PC-3 (cell line): ENCODE results near the gene KSR1. TPM values are rescaled to one million over a fixed set of nuclear protein-coding genes. Genes with fewer than 3 reads are reported as not detected.

Experiments
- ATAC-seq: fragments of 200-7000 bp; cut with Tn5 transposase; 2 replicates; pipeline ENCODE4 v1.9.1; 2020; ENCODE audit warnings: mild to moderate bottlenecking, moderate library complexity
- BruUV-seq: library from RNA; stranded (reverse); fragments of 400-500 nt; replicated peaks from 2 replicates; lab custom pipeline; 2021; lab: Mats Ljungman, UMichigan
- CTCF ChIA-PET: fragments of 300-600 bp; sonication (Branson Sonifier 250); formaldehyde crosslinking; loops from one replicate; lab custom pipeline; 2022; ENCODE audit warnings: antibody characterized with exemption; lab: Charles Lee
- POLR2A ChIA-PET: fragments of 300-600 bp; sonication (Branson Sonifier 250); formaldehyde crosslinking; loops from one replicate; lab custom pipeline; 2022; ENCODE audit warnings: antibody characterized with exemption; ENCODE audit not compliant: unreplicated experiment; lab: Charles Lee
- DNase-seq: peaks from one replicate; pipeline ENCODE4 v3.0.0-alpha.2; 2015
- H2AFZ ChIP-seq: fragments of 300-600 bp; sonication (generic); 2 replicates; pipeline ENCODE4 v1.6.0; 2016; ENCODE audit warnings: antibody characterized with exemption, low read length
- H3F3A ChIP-seq: fragments of 300-600 bp; sonication (generic); one replicate; pipeline ENCODE4 v1.6.0; 2017; ENCODE audit warnings: antibody characterized with exemption, low read length, control low read depth, mild to moderate bottlenecking; ENCODE audit not compliant: unreplicated experiment
- H3K27ac ChIP-seq: fragments of 300-600 bp; sonication (generic); 2 replicates; pipeline ENCODE4 v1.5.1; 2016; ENCODE audit warnings: mild to moderate bottlenecking, low read length
- H3K27me3 ChIP-seq: fragments of 300-600 bp; sonication (generic); 2 replicates; pipeline ENCODE4 v1.6.1; 2016; ENCODE audit warnings: low read length, mixed read lengths
- H3K36me3 ChIP-seq: fragments of 300-600 bp; sonication (generic); 2 replicates; pipeline ENCODE4 v1.6.1; 2016; ENCODE audit warnings: low read depth, mixed run types, low read length, mixed read lengths
- H3K4me1 ChIP-seq: fragments of 300-600 bp; sonication (generic); 2 replicates; pipeline ENCODE4 v1.5.1; 2016; ENCODE audit warnings: low read length; ENCODE audit not compliant: insufficient read depth
- H3K4me2 ChIP-seq: fragments of 300-600 bp; sonication (generic); 2 replicates; pipeline ENCODE4 v1.6.0; 2016; ENCODE audit warnings: low read length
- H3K4me3 ChIP-seq: fragments of 300-600 bp; sonication (generic); 2 replicates; pipeline ENCODE4 v1.5.1; 2016; ENCODE audit warnings: mild to moderate bottlenecking, low read length, mixed read lengths
- H3K79me2 ChIP-seq: fragments of 300-600 bp; sonication (generic); 2 replicates; pipeline ENCODE4 v1.6.1; 2017; ENCODE audit warnings: low read length, mixed read lengths
- H3K9ac ChIP-seq: fragments of 300-600 bp; sonication (generic); 2 replicates; pipeline ENCODE4 v1.6.0; 2016; ENCODE audit warnings: mild to moderate bottlenecking, low read length
- H3K9me2 ChIP-seq: fragments of 300-600 bp; sonication (generic); replicated peaks from 2 replicates; pipeline ENCODE4 v1.6.1; 2016; ENCODE audit warnings: mixed run types, low read length, mixed read lengths
- H3K9me3 ChIP-seq: fragments of 300-600 bp; sonication (generic); 2 replicates; pipeline ENCODE4 v1.6.1; 2016; ENCODE audit warnings: low read length, mixed read lengths
- H4K20me1 ChIP-seq: fragments of 300-600 bp; sonication (generic); 2 replicates; pipeline ENCODE4 v1.6.1; 2016; ENCODE audit warnings: low read length, mixed read lengths
- CTCF ChIP-seq: fragments of 300-600 bp; sonication (generic); conservative IDR thresholded peaks from 2 replicates; pipeline ENCODE4 v1.5.1; 2017; ENCODE audit warnings: antibody characterized with exemption, low read depth, mild to moderate bottlenecking, low read length
- EZH2 ChIP-seq: fragments of 300-600 bp; sonication (generic); IDR thresholded peaks from one replicate; pipeline ENCODE4 v1.6.1; 2017; ENCODE audit warnings: antibody characterized with exemption, mild to moderate bottlenecking, low read length; ENCODE audit not compliant: unreplicated experiment
- EZH2phosphoT487 ChIP-seq: fragments of 300-600 bp; sonication (generic); IDR thresholded peaks from 2 replicates; pipeline ENCODE4 v1.6.1; 2018; ENCODE audit warnings: mild to moderate bottlenecking, antibody characterized with exemption, low read length, borderline replicate concordance
- intact Hi-C: fragments of 100-400 bp; cut with micrococcal nuclease; formaldehyde crosslinking; loops from 2 replicates; pipeline ENCODE4 v1.9.0; 2023
- total RNA-seq: library from RNA; depleted of rRNA; stranded (reverse); fragments of >200 nt; gene quantifications from 2 replicates; pipeline ENCODE4 v1.2.3, GENCODE V29; 2014

KSR1 gene
- total RNA-seq, 1 experiment from 2014 or later = 1.0 TPM

GRCh38 chr17:27607521-27608091, 151.4 kb downstream of the KSR1 start:
- TF ChIP-seq CTCF (no peak), EZH2 (no peak), EZH2phosphoT487 (no peak)
- H3K79me2 ChIP-seq = no peaks in the 10 kb centered on the region
- H3K9me2 ChIP-seq = no peaks in the 10 kb centered on the region
- H3K4me1 ChIP-seq = peaks cover 23% of the 10 kb centered on the region
- no TSS peak for BruUV-seq
- H3K4me3 ChIP-seq = no peak overlapping the region
- no peak overlapping the region for H3K27ac ChIP-seq
- no peaks in the 10 kb centered on the region for H3K27me3 ChIP-seq
- H3K36me3 ChIP-seq = no peaks in the 10 kb centered on the region
- intact Hi-C loops = no loop called here
- ATAC-seq (no peak), DNase-seq (no peak)
- CTCF ChIA-PET = no interaction called here
- H3K9ac ChIP-seq = no peak overlapping the region
- POLR2A ChIA-PET = no interaction called here
- no peaks in the 10 kb centered on the region for H3F3A ChIP-seq
- H3K4me2 ChIP-seq = no peak overlapping the region
- no peaks in the 10 kb centered on the region for H3K9me3 ChIP-seq
- no peak overlapping the region for H2AFZ ChIP-seq
- H4K20me1 ChIP-seq = no peaks in the 10 kb centered on the region

GRCh38 chr17:27608328-27609230, 152.3 kb downstream of the KSR1 start:
- H3K9ac ChIP-seq = no peak overlapping the region

More at GRCh38 chr17:27608328-27609230, 152.3 kb downstream of the KSR1 start:
- Histone ChIP-seq H3K9me2 (no peaks in the 10 kb centered on the region), H3K27me3 (no peaks in the 10 kb centered on the region), H4K20me1 (no peaks in the 10 kb centered on the region), H3K36me3 (no peaks in the 10 kb centered on the region), H3K9me3 (no peaks in the 10 kb centered on the region), H3K4me1 (peaks cover 20% of the 10 kb centered on the region), H3K79me2 (no peaks in the 10 kb centered on the region), H2AFZ (no peak overlapping the region), H3F3A (no peaks in the 10 kb centered on the region), H3K27ac (no peak overlapping the region), H3K4me3 (no peak overlapping the region), H3K4me2 (no peak overlapping the region)
- TF ChIP-seq EZH2phosphoT487 (no peak), CTCF (no peak), EZH2 (no peak)
- ATAC-seq (peak; percentile 37; the same call in 1 of the 2 replicates), DNase-seq (peak; percentile 39)
- POLR2A ChIA-PET = no interaction called here
- CTCF ChIA-PET = no interaction called here
- intact Hi-C loops = no loop called here
- BruUV-seq = no TSS peak
